ENCODE measurements around the gene PLA2G1B. TPM values are rescaled to one million over a fixed set of nuclear protein-coding genes. Genes with fewer than 3 reads are reported as not detected.

The PLA2G1B gene
- total and polyA plus RNA-seq, 12 donors, result 1.3 to 18.7 (median 4.9) TPM; not detected in 1

DNA sequence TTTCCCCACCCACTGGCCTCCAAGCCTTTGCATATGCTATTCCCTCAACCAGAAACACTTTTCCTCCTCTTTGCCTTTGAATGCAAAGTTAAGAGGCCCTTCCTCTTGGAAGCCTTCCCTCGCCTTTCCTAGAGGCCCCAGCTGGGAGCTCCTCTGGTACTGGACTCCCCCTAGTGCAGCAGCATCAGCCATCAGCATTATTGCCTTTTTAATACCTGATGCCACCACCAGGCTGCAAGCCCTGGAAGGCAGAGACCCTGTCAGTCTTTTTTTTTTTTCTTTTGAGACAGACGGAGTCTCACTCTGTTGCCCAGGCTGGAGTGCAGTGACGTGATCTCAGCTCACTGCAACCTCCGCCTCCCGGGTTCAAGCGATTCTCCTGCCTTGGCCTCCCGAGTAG lies 19.1 kb upstream of the PLA2G1B start:
- Histone ChIP-seq H3K36me3 (replicated peaks in 1 of 2) (no peaks in the 10 kb centered on the region), H3K4me3 (no peak overlapping the region), H3K9me3 (replicated peaks in 1 of 3) (no peaks in the 10 kb centered on the region), H3K27me3 (no peaks in the 10 kb centered on the region), H3K27ac (no peak overlapping the region), H3K4me1 (replicated peaks in 1 of 2) (peaks cover 0 to 7% of the 10 kb centered on the region in 2 donors)
- no peak for TF ChIP-seq POLR2A (IDR thresholded peaks at IDR 0.05)
- TF ChIP-seq, protein P1, sequence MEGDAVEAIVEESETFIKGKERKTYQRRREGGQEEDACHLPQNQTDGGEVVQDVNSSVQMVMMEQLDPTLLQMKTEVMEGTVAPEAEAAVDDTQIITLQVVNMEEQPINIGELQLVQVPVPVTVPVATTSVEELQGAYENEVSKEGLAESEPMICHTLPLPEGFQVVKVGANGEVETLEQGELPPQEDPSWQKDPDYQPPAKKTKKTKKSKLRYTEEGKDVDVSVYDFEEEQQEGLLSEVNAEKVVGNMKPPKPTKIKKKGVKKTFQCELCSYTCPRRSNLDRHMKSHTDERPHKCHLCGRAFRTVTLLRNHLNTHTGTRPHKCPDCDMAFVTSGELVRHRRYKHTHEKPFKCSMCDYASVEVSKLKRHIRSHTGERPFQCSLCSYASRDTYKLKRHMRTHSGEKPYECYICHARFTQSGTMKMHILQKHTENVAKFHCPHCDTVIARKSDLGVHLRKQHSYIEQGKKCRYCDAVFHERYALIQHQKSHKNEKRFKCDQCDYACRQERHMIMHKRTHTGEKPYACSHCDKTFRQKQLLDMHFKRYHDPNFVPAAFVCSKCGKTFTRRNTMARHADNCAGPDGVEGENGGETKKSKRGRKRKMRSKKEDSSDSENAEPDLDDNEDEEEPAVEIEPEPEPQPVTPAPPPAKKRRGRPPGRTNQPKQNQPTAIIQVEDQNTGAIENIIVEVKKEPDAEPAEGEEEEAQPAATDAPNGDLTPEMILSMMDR (IDR thresholded peaks at IDR 0.05), result no peak
- no peak for DNase-seq
- intact Hi-C loops (cut with DNase I), result no loop called here
- 86 to 97% (median 94%) methylated on average over 5 to 7 of the region's 7 CpGs for WGBS, 4 donors

DNA sequence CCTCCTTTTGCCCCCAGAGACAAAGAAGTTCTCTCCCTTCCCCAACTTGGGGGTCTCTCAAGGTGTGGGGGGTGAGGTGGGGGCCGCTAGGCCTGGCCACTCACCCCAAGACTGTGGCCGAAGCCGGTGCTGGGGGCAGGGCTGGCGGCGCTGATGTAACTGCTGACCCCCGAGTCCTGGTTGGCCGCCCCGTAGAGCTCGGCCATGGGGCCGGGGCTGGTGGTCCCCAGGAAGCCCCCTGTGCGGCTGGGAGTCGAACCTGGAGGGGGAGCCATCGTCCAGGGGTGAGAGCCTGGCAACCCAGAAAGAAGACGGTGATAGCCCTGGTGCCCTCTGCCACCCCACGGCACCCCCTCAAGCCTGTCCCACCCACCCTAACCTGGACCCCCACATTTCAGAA lies 18.5 kb upstream of the PLA2G1B start:
- Histone ChIP-seq H3K9me3 (replicated peaks in 1 of 3) (no peaks in the 10 kb centered on the region), H3K4me3 (no peak overlapping the region), H3K4me1 (replicated peaks in 1 of 2) (peaks cover 0 to 6% of the 10 kb centered on the region in 2 donors), H3K27me3 (no peaks in the 10 kb centered on the region), H3K36me3 (replicated peaks in 1 of 2) (no peaks in the 10 kb centered on the region), H3K27ac (no peak overlapping the region)
- DNase-seq, result no peak
- TF ChIP-seq, protein P1 (IDR thresholded peaks at IDR 0.05), result no peak
- no peak for TF ChIP-seq POLR2A (IDR thresholded peaks at IDR 0.05)
- intact Hi-C loops (cut with DNase I), result no loop called here
- 91 to 100% (median 92%) methylated on average over 6 to 15 of the region's 15 CpGs for WGBS, 4 donors

DNA sequence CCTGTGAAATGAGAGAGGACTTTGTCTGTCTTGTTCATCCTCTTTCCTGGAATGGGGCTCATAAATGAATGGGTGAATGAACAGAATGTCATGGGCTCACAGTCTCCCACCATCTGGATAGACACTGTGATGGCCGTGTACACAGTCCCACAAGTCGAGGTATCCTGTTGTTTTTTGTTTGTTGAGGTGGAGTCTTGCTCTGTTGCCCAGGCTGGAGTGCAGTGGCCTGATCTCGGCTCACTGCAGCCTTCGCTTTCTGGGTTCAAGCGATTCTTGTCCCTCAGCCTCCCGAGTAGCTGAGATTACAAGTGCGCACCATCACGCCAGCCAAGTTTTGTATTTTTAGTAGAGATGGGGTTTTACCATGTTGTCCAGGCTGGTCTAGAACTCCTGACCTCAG lies 16.1 kb upstream of the PLA2G1B start:
- no peak for TF ChIP-seq POLR2A (IDR thresholded peaks at IDR 0.05)
- TF ChIP-seq, protein P1 (IDR thresholded peaks at IDR 0.05), result no peak
- Histone ChIP-seq H3K4me1 (replicated peaks in 1 of 2) (no peaks in the 10 kb centered on the region), H3K4me3 (no peak overlapping the region), H3K9me3 (replicated peaks in 1 of 3) (no peaks in the 10 kb centered on the region), H3K36me3 (replicated peaks in 1 of 2) (no peaks in the 10 kb centered on the region), H3K27ac (no peak overlapping the region), H3K27me3 (no peaks in the 10 kb centered on the region)
- 89 to 93% (median 91%) methylated on average over 8 of the region's 8 CpGs for WGBS, 4 donors
- DNase-seq, result no peak
- intact Hi-C loops (cut with DNase I), result no loop called here

DNA sequence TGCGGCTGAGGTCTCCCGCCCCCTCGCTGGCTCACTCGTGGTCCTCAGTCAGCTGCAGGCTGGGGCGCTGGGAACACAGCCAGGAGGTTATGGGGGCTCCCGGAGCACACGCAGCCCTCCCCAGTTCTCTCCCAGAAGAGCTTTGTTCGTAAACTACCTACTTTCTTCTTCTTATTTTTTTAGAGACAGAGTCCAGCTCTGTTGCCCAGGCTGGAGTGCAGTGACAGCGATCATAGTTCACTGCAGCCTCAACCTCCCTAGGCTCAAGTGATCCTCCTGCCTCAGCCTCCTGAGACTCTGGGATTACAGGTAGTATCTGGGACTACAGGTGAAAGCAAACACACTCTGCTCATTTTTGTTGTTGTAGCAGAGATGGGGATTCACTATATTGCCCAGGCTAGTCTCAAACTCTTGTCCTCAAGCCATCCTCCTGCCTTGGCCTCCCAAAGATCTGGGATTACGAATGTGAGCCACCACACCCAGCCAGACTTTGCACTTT lies 15.5 kb upstream of the PLA2G1B start:
- no peak for DNase-seq
- Histone ChIP-seq H3K27me3 (no peaks in the 10 kb centered on the region), H3K9me3 (replicated peaks in 1 of 3) (no peaks in the 10 kb centered on the region), H3K4me1 (replicated peaks in 1 of 2) (no peaks in the 10 kb centered on the region), H3K36me3 (replicated peaks in 1 of 2) (no peaks in the 10 kb centered on the region), H3K27ac (no peak overlapping the region), H3K4me3 (no peak overlapping the region)
- intact Hi-C loops (cut with DNase I), result no loop called here
- WGBS, 4 donors, result 72 to 79% (median 77%) methylated on average over 9 to 10 of the region's 10 CpGs
- no peak for TF ChIP-seq POLR2A (IDR thresholded peaks at IDR 0.05)
- TF ChIP-seq, protein P1 (IDR thresholded peaks at IDR 0.05), result no peak

Measured in adrenal gland (tissue), 12 donors.